GM18511 (cell line): Measurements from ENCODE around the gene PKMYT1.

Experiments used
- ATAC-seq: cut with Tn5 transposase; IDR thresholded peaks from one replicate; pipeline ENCODE4 v1.9.1; 2021; ENCODE audit warnings: mild to moderate bottlenecking, moderate library complexity; ENCODE audit not compliant: unreplicated experiment

The PKMYT1 gene

GRCh38 chr16:2980227-2981176 lies at the start of gene PKMYT1:
PKMYT1 (minus strand) TSS chr16:2980446; CDS start chr16:2979657, 789 bp downstream.
- no peak for ATAC-seq

- ATAC-seq, result no peak
Measured at GRCh38 chr16:3029491-3030221, 49.4 kb upstream of the PKMYT1 start.

GRCh38 chr16:3028716-3029319 lies 48.6 kb upstream of the PKMYT1 start:
- no peak for ATAC-seq

GRCh38 chr16:3027983-3028715 lies 47.9 kb upstream of the PKMYT1 start:
- no peak for ATAC-seq

- no peak for ATAC-seq
Measured at GRCh38 chr16:3027489-3027795, 47.2 kb upstream of the PKMYT1 start.

GRCh38 chr16:3026609-3027488 lies 46.6 kb upstream of the PKMYT1 start:
- ATAC-seq, result no peak

GRCh38 chr16:3026003-3026378 lies 45.7 kb upstream of the PKMYT1 start:
- ATAC-seq, result no peak

GRCh38 chr16:3025032-3026002 lies 45.1 kb upstream of the PKMYT1 start:
- no peak for ATAC-seq

- peak; percentile 80 for ATAC-seq
Measured at GRCh38 chr16:3023669-3024478, 43.6 kb upstream of the PKMYT1 start, which contains the start of the genes HCFC1R1 and THOC6. HCFC1R1 (minus strand) TSS chr16:3023942; CDS start chr16:3023941, 1 bp downstream. THOC6 (plus strand) TSS chr16:3024035; CDS start chr16:3024327, 292 bp downstream.

- ATAC-seq, result no peak
Measured at GRCh38 chr16:3023415-3023668, 43.1 kb upstream of the PKMYT1 start.

- no peak for ATAC-seq
Measured at GRCh38 chr16:3022684-3023414, 42.6 kb upstream of the PKMYT1 start.

GRCh38 chr16:3022208-3022683 lies 42.0 kb upstream of the PKMYT1 start:
- ATAC-seq, result no peak

GRCh38 chr16:3021449-3022207 lies 41.4 kb upstream of the PKMYT1 start:
- no peak for ATAC-seq

GRCh38 chr16:3020604-3021448 lies 40.6 kb upstream of the PKMYT1 start:
- no peak for ATAC-seq

GRCh38 chr16:3020247-3020603 lies 40.0 kb upstream of the PKMYT1 start, which contains the start of gene TNFRSF12A:
TNFRSF12A (plus strand) TSS chr16:3020368; CDS start chr16:3020398, 30 bp downstream.
- no peak for ATAC-seq
